ENCODE results near the gene ABI1.

- TF ChIP-seq CTCF (conservative IDR thresholded peaks at IDR 0.05 in 1 of 2, IDR thresholded peaks at IDR 0.05 in 1 of 2; ENCODE audit: low read depth in 1 of 2, low read length in 2 of 2) (no peak), EZH2 (IDR thresholded peaks at IDR 0.05; ENCODE audit: low read length, missing control alignments) (no peak)
Measured at GRCh38 chr10:26743841-26744240, 116.9 kb downstream of the ABI1 start.

Measured in fibroblast of lung (primary cell).